SJSA1 (cell line): ENCODE data around the gene B4GALNT3. TPM values are rescaled to one million over a fixed set of nuclear protein-coding genes. Genes with fewer than 3 reads are reported as not detected.

Source experiments
- DNase-seq, 2 experiments: peaks; one replicate each; pipeline ENCODE4 v3.0.0-alpha.2; 2015 to 2020; ENCODE audit warnings: low spot score in 2 of 2, low read depth in 1 of 2
- H3K27ac ChIP-seq: fragments of 250-450 bp; sonication (Bioruptor Pico); 2 replicates; pipeline ENCODE4 v1.5.1; 2020; ENCODE audit warnings: mild to moderate bottlenecking, moderate library complexity
- H3K27me3 ChIP-seq: fragments of 250-450 bp; sonication (Bioruptor Pico); replicated peaks from 2 replicates; pipeline ENCODE4 v1.5.1; 2020; ENCODE audit warnings: mild to moderate bottlenecking, moderate library complexity
- H3K36me3 ChIP-seq: fragments of 250-450 bp; sonication (Bioruptor Pico); 2 replicates; pipeline ENCODE4 v1.5.1; 2020; ENCODE audit warnings: mild to moderate bottlenecking
- H3K4me1 ChIP-seq: fragments of 250-450 bp; sonication (Bioruptor Pico); replicated peaks from 2 replicates; pipeline ENCODE4 v1.6.1; 2021; ENCODE audit warnings: mild to moderate bottlenecking
- H3K4me3 ChIP-seq: fragments of 250-450 bp; sonication (Bioruptor Pico); 2 replicates; pipeline ENCODE4 v1.5.1; 2020; ENCODE audit warnings: mild to moderate bottlenecking
- H3K9me3 ChIP-seq: fragments of 250-450 bp; sonication (Bioruptor Pico); replicated peaks from 2 replicates; pipeline ENCODE4 v1.5.1; 2020; ENCODE audit warnings: mild to moderate bottlenecking
- total RNA-seq: library from RNA; depleted of rRNA; stranded (reverse); fragments of >200 nt; shearing (Covaris generic); gene quantifications from 2 replicates; pipeline ENCODE4 v1.2.3, GENCODE V29; 2014

B4GALNT3 gene
- total RNA-seq, 1 experiment from 2014 or later, result not detected

- Histone ChIP-seq H3K27ac (no peak overlapping the region), H3K27me3 (peaks cover 8% of the 10 kb centered on the region; the same call in 1 of the 2 replicates), H3K9me3 (no peaks in the 10 kb centered on the region)
Observed at GRCh38 chr12:565161-565560, 105.4 kb downstream of the B4GALNT3 start.

GRCh38 chr12:565589-566105 lies 105.9 kb downstream of the B4GALNT3 start:
- Histone ChIP-seq H3K27me3 (peaks cover 4% of the 10 kb centered on the region; the same call in 1 of the 2 replicates), H3K27ac (no peak overlapping the region)
- no peak for DNase-seq

More at GRCh38 chr12:565161-565560, 105.4 kb downstream of the B4GALNT3 start:
- Histone ChIP-seq H3K4me3 (no peak overlapping the region), H3K4me1 (peaks cover 9% of the 10 kb centered on the region), H3K36me3 (no peaks in the 10 kb centered on the region)
- DNase-seq, result no peak

GRCh38 chr12:568486-568885 lies 108.7 kb downstream of the B4GALNT3 start:
- no peaks in the 10 kb centered on the region for H3K9me3 ChIP-seq
- no peak overlapping the region for H3K27ac ChIP-seq
- no peaks in the 10 kb centered on the region for H3K36me3 ChIP-seq
- H3K4me3 ChIP-seq, result no peak overlapping the region
- H3K4me1 ChIP-seq, result peaks cover 43% of the 10 kb centered on the region
- DNase-seq, result no peak
- no peaks in the 10 kb centered on the region for H3K27me3 ChIP-seq

More at GRCh38 chr12:565589-566105, 105.9 kb downstream of the B4GALNT3 start:
- Histone ChIP-seq H3K36me3 (no peaks in the 10 kb centered on the region), H3K9me3 (no peaks in the 10 kb centered on the region), H3K4me1 (peaks cover 14% of the 10 kb centered on the region), H3K4me3 (no peak overlapping the region)

- H3K4me3 ChIP-seq, result no peak overlapping the region
Observed at GRCh38 chr12:569091-569676, 109.4 kb downstream of the B4GALNT3 start.

GRCh38 chr12:569803-570434 lies 110.2 kb downstream of the B4GALNT3 start:
- peak overlapping the region; percentile 44 for H3K4me3 ChIP-seq
- H3K27ac ChIP-seq, result peak overlapping the region; percentile 75
- H3K4me1 ChIP-seq, result peaks cover 45% of the 10 kb centered on the region
- DNase-seq, result peak; percentile 85 to 90
- H3K27me3 ChIP-seq, result no peaks in the 10 kb centered on the region
- no peaks in the 10 kb centered on the region for H3K9me3 ChIP-seq
- H3K36me3 ChIP-seq, result no peaks in the 10 kb centered on the region

More at GRCh38 chr12:569091-569676, 109.4 kb downstream of the B4GALNT3 start:
- no peaks in the 10 kb centered on the region for H3K36me3 ChIP-seq
- no peaks in the 10 kb centered on the region for H3K9me3 ChIP-seq
- no peak overlapping the region for H3K27ac ChIP-seq
- H3K4me1 ChIP-seq, result peaks cover 45% of the 10 kb centered on the region
- DNase-seq, result no peak
- H3K27me3 ChIP-seq, result no peaks in the 10 kb centered on the region

- peak; percentile 92 to 93 for DNase-seq
- peak overlapping the region; percentile 75 for H3K27ac ChIP-seq
- H3K36me3 ChIP-seq, result no peaks in the 10 kb centered on the region
- peak overlapping the region; percentile 44 for H3K4me3 ChIP-seq
- no peaks in the 10 kb centered on the region for H3K9me3 ChIP-seq
- H3K27me3 ChIP-seq, result no peaks in the 10 kb centered on the region
- peaks cover 46% of the 10 kb centered on the region for H3K4me1 ChIP-seq
Observed at GRCh38 chr12:570435-570920, 110.7 kb downstream of the B4GALNT3 start.

GRCh38 chr12:570921-571794 lies 111.4 kb downstream of the B4GALNT3 start:
- no peaks in the 10 kb centered on the region for H3K36me3 ChIP-seq
- no peaks in the 10 kb centered on the region for H3K9me3 ChIP-seq
- peak overlapping the region; percentile 44 for H3K4me3 ChIP-seq

GRCh38 chr12:571795-572531 lies 112.2 kb downstream of the B4GALNT3 start:
- no peak overlapping the region for H3K4me3 ChIP-seq
- DNase-seq, result peak in 1 of 2 experiments; percentile 86
- no peaks in the 10 kb centered on the region for H3K36me3 ChIP-seq
- H3K27me3 ChIP-seq, result no peaks in the 10 kb centered on the region
- peaks cover 58% of the 10 kb centered on the region for H3K4me1 ChIP-seq
- H3K27ac ChIP-seq, result peak overlapping the region; percentile 87
- no peaks in the 10 kb centered on the region for H3K9me3 ChIP-seq

More at GRCh38 chr12:570921-571794, 111.4 kb downstream of the B4GALNT3 start:
- Histone ChIP-seq H3K27me3 (no peaks in the 10 kb centered on the region), H3K27ac (peak overlapping the region; percentile 87), H3K4me1 (peaks cover 53% of the 10 kb centered on the region)
- peak; percentile 96 for DNase-seq

- no peak for DNase-seq
- Histone ChIP-seq H3K27me3 (no peaks in the 10 kb centered on the region), H3K36me3 (no peaks in the 10 kb centered on the region), H3K9me3 (no peaks in the 10 kb centered on the region), H3K4me1 (peaks cover 58% of the 10 kb centered on the region), H3K4me3 (no peak overlapping the region), H3K27ac (peak overlapping the region; percentile 87)
Observed at GRCh38 chr12:572532-572899, 112.8 kb downstream of the B4GALNT3 start.

- H3K4me1 ChIP-seq, result peaks cover 58% of the 10 kb centered on the region
- no peak overlapping the region for H3K4me3 ChIP-seq
- no peaks in the 10 kb centered on the region for H3K36me3 ChIP-seq
- no peaks in the 10 kb centered on the region for H3K9me3 ChIP-seq
- no peaks in the 10 kb centered on the region for H3K27me3 ChIP-seq
- DNase-seq, result no peak
- H3K27ac ChIP-seq, result no peak overlapping the region
Observed at GRCh38 chr12:573232-573631, 113.5 kb downstream of the B4GALNT3 start.

GRCh38 chr12:574475-575128 lies 114.9 kb downstream of the B4GALNT3 start:
- Histone ChIP-seq H3K9me3 (no peaks in the 10 kb centered on the region), H3K4me3 (no peak overlapping the region), H3K36me3 (no peaks in the 10 kb centered on the region), H3K27ac (no peak overlapping the region), H3K4me1 (peaks cover 54% of the 10 kb centered on the region), H3K27me3 (no peaks in the 10 kb centered on the region)
- no peak for DNase-seq

GRCh38 chr12:575129-575502 lies 115.4 kb downstream of the B4GALNT3 start:
- no peak for DNase-seq
- Histone ChIP-seq H3K9me3 (no peaks in the 10 kb centered on the region), H3K27me3 (no peaks in the 10 kb centered on the region), H3K36me3 (no peaks in the 10 kb centered on the region), H3K27ac (no peak overlapping the region), H3K4me3 (no peak overlapping the region), H3K4me1 (peaks cover 49% of the 10 kb centered on the region)
